Measurements from ENCODE around the gene WWC2. TPM values are rescaled to one million over a fixed set of nuclear protein-coding genes. Genes with fewer than 3 reads are reported as not detected.
A peak's percentile ranks its signal among the peaks of the same experiment; 100 is the strongest.

The WWC2 gene
- total RNA-seq, 1 donor from 2014 or later: 46.2 TPM

- no peak for DNase-seq (ENCODE audit: low read depth)
Observed at GRCh38 chr4:183094393-183095198, 4.5 kb upstream of the WWC2 start.

DNA sequence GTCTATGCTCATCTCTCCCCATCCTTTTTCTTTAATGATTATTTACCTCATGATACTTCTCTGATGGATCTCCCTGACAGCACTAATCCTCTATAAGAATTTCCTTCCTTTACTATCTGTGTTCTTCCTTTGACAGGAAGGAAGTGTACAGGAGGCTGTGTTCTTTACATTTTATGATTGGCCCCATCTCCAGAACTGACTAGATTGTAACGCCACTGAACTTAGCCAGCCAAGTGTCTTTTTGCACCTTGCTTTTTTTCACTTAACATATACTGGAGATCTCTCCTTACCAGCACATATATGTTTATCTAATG lies 3.9 kb upstream of the WWC2 start:
- no peak for DNase-seq (ENCODE audit: low read depth)
- no peak for TF ChIP-seq CTCF (conservative IDR thresholded peaks at IDR 0.05; ENCODE audit: low read depth, low read length)
- H3K4me3 ChIP-seq (ENCODE audit: low read depth, low read length): no peak overlapping the region

More at GRCh38 chr4:183094393-183095198, 4.5 kb upstream of the WWC2 start:
- no peak overlapping the region for H3K4me3 ChIP-seq (ENCODE audit: low read depth, low read length)
- TF ChIP-seq CTCF (conservative IDR thresholded peaks at IDR 0.05; ENCODE audit: low read depth, low read length): no peak

GRCh38 chr4:183096276-183096965 lies 2.6 kb upstream of the WWC2 start:
- no peak for DNase-seq (ENCODE audit: low read depth)
- TF ChIP-seq CTCF (conservative IDR thresholded peaks at IDR 0.05; ENCODE audit: low read depth, low read length): no peak
- peak overlapping the region; percentile 75 for H3K4me3 ChIP-seq (ENCODE audit: low read depth, low read length)

DNA sequence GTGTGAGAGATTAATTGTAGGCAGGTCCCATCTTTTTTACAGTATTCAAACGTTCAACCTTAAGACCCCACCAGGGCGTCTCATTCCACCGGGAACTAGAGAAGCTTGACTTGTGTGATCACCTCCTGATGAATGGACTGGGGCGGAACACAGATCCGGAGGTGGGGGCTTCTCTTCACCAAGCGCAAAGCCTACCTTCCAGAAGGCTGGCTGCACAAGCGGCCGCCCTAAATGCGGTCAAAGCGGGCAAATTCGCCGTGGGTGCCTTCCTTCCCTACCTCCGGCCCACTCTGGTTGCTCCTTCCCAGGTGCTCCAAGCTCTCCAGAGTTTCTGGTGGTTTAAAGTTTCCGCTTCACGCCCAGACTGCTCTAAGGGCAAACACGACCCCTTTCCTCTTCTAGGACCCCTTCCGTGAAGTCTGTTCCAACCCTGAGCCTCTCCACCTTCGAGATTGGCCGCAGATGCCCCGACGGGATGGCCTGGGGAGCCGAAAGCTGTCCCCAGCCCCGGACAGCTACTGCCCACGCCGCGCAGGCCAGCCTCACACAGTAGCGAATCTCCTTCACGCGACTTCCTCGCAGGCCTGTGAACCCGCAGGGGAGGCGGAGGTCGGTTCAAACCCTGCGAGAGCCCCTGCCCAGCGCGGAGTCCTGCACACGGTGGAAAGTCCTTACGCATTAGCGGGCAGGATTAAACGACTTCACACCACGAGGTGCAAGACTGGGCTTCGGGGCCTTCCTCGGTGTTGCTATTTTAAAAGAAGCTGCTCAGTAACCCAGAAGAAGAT lies 1.6 kb upstream of the WWC2 start:
- H3K4me3 ChIP-seq (ENCODE audit: low read depth, low read length): peak overlapping the region; percentile 75
- no peak for TF ChIP-seq CTCF (conservative IDR thresholded peaks at IDR 0.05; ENCODE audit: low read depth, low read length)
- DNase-seq (ENCODE audit: low read depth): no peak

- peak overlapping the region; percentile 75 for H3K4me3 ChIP-seq (ENCODE audit: low read depth, low read length)
- no peak for DNase-seq (ENCODE audit: low read depth)
- no peak for TF ChIP-seq CTCF (conservative IDR thresholded peaks at IDR 0.05; ENCODE audit: low read depth, low read length)
Observed at GRCh38 chr4:183098019-183098722, 886 bp upstream of the WWC2 start.

- peak overlapping the region; percentile 75 for H3K4me3 ChIP-seq (ENCODE audit: low read depth, low read length)
- peak; percentile 30 for TF ChIP-seq CTCF (conservative IDR thresholded peaks at IDR 0.05; ENCODE audit: low read depth, low read length)
- DNase-seq (ENCODE audit: low read depth): no peak
Observed at GRCh38 chr4:183099537-183100297, 660 bp downstream of the WWC2 start.

Measured in epithelial cell of proximal tubule (primary cell).